Gastroesophageal sphincter (tissue), 4 donors: ENCODE measurements around the gene VPS33B. TPM values are rescaled to one million over a fixed set of nuclear protein-coding genes. Genes with fewer than 3 reads are reported as not detected.

ENCODE experiments used
- ATAC-seq: fragments of 150-250 bp; one replicate; pipeline ENCODE4 v1.9.1; 2016; ENCODE audit warnings: mild to moderate bottlenecking, moderate library complexity
- H3K27ac ChIP-seq, 4 donors: fragments of 200-600 bp; sonication (generic) in 3 of 4; 1 replicate in 3 of 4; 2 replicates in 1 of 4; pipeline ENCODE4 v1.5.1; 2016 to 2019
- H3K27me3 ChIP-seq: fragments of 200-600 bp; sonication (generic); one replicate; pipeline ENCODE4 v1.5.1; 2019
- H3K36me3 ChIP-seq, 2 donors: fragments of 200-600 bp; sonication (generic); one replicate each; pipeline ENCODE4 v1.5.1; 2019; ENCODE audit warnings: control low read depth in 1 of 2
- H3K4me1 ChIP-seq, 3 donors: fragments of 200-600 bp; sonication (generic); 1 replicate in 2 of 3; 2 replicates in 1 of 3; pipeline ENCODE4 v1.5.1; 2016 to 2019; ENCODE audit warnings: control low read depth in 2 of 3
- H3K4me3 ChIP-seq, 2 donors: fragments of 200-600 bp; sonication (generic); one replicate each; pipeline ENCODE4 v1.5.1; 2019; ENCODE audit warnings: mild to moderate bottlenecking in 1 of 2, moderate library complexity in 1 of 2
- H3K9me3 ChIP-seq, 3 donors: fragments of 200-600 bp; sonication (generic); one replicate each; pipeline ENCODE4 v1.5.1; 2017 to 2019; ENCODE audit warnings: control low read depth in 2 of 3
- CTCF ChIP-seq, 4 experiments: fragments of 200-600 bp in 2 of 4; fragments of 450-650 bp in 2 of 4; sonication (generic) in 1 of 4; IDR thresholded peaks; one replicate each; pipeline ENCODE4 v1.5.1; 2017 to 2019; ENCODE audit warnings: antibody characterized with exemption in 4 of 4, mild to moderate bottlenecking in 2 of 4, moderate library complexity in 2 of 4
- EP300 ChIP-seq: sonication (generic); formaldehyde crosslinking; IDR thresholded peaks from one replicate; pipeline ENCODE4 v1.6.1; 2017; ENCODE audit warnings: antibody characterized with exemption, mild to moderate bottlenecking
- POLR2A ChIP-seq, 2 donors: fragments of 450-650 bp; IDR thresholded peaks; one replicate each; pipeline ENCODE4 v1.6.1; 2017; ENCODE audit warnings: antibody characterized with exemption in 2 of 2, mild to moderate bottlenecking in 2 of 2, moderate library complexity in 1 of 2
- POLR2AphosphoS5 ChIP-seq: sonication (generic); formaldehyde crosslinking; IDR thresholded peaks from one replicate; pipeline ENCODE4 v1.6.1; 2017; ENCODE audit warnings: antibody characterized with exemption
- WGBS, 2 donors: methylation state at CpG; one replicate each; pipeline ENCODE4 v1.1.5; 2018; ENCODE audit warnings: low coverage in 1 of 2; 5-methylcytosine and 5-hydroxymethylcytosine counted together
- total RNA-seq, 4 donors: library from RNA; depleted of rRNA; stranded (reverse); fragments of >200 nt; gene quantifications; one replicate each; pipeline ENCODE4 v1.1.0, GENCODE V29; 2016

VPS33B gene
- total RNA-seq, 4 donors from 2014 or later, result 7.8 to 12.8 (median 10.1) TPM

- Histone ChIP-seq H3K27ac (no peak overlapping the region), H3K4me1 (no peaks in the 10 kb centered on the region), H3K36me3 (peaks cover 0 to 14% of the 10 kb centered on the region in 2 donors), H3K27me3 (no peaks in the 10 kb centered on the region), H3K9me3 (no peaks in the 10 kb centered on the region), H3K4me3 (no peak overlapping the region)
- ATAC-seq, result no peak
- TF ChIP-seq CTCF (IDR thresholded peaks at IDR 0.05) (no peak), POLR2AphosphoS5 (no peak)
- WGBS, 2 donors, result 79 to 98% methylated on average over 2 to 13 of the region's 21 CpGs
Observed at GRCh38 chr15:90974216-90974615, 48.2 kb downstream of the VPS33B start.

- Histone ChIP-seq H3K9me3 (no peaks in the 10 kb centered on the region), H3K4me1 (no peaks in the 10 kb centered on the region), H3K27me3 (no peaks in the 10 kb centered on the region), H3K27ac (no peak overlapping the region), H3K36me3 (peaks cover 0 to 35% of the 10 kb centered on the region in 2 donors), H3K4me3 (no peak overlapping the region)
- ATAC-seq, result no peak
- TF ChIP-seq POLR2A (IDR thresholded peaks at IDR 0.05), result no peak
- TF ChIP-seq EP300, result no peak
- TF ChIP-seq POLR2AphosphoS5, result no peak
- no peak for TF ChIP-seq CTCF (IDR thresholded peaks at IDR 0.05)
- 73 to 94% methylated on average over 3 to 5 of the region's 5 CpGs for WGBS, 2 donors
Observed at GRCh38 chr15:90972133-90972532, 50.3 kb downstream of the VPS33B start.

GRCh38 chr15:90970274-90970673 lies 52.1 kb downstream of the VPS33B start:
- Histone ChIP-seq H3K4me3 (no peak overlapping the region), H3K27ac (no peak overlapping the region), H3K4me1 (no peaks in the 10 kb centered on the region), H3K36me3 (peaks cover 0 to 54% of the 10 kb centered on the region in 2 donors), H3K27me3 (no peaks in the 10 kb centered on the region), H3K9me3 (no peaks in the 10 kb centered on the region)
- TF ChIP-seq POLR2AphosphoS5 (no peak), POLR2A (IDR thresholded peaks at IDR 0.05) (no peak), EP300 (no peak), CTCF (IDR thresholded peaks at IDR 0.05) (no peak)
- 87 to 89% methylated on average over 3 to 6 of the region's 7 CpGs for WGBS, 2 donors
- no peak for ATAC-seq

GRCh38 chr15:90968434-90968833 lies 54.0 kb downstream of the VPS33B start:
- ATAC-seq, result no peak
- Histone ChIP-seq H3K4me1 (no peaks in the 10 kb centered on the region), H3K27ac (no peak overlapping the region), H3K9me3 (no peaks in the 10 kb centered on the region), H3K4me3 (no peak overlapping the region), H3K36me3 (peaks cover 0 to 53% of the 10 kb centered on the region in 2 donors), H3K27me3 (no peaks in the 10 kb centered on the region)
- TF ChIP-seq CTCF (IDR thresholded peaks at IDR 0.05) (no peak), POLR2A (IDR thresholded peaks at IDR 0.05) (no peak), POLR2AphosphoS5 (no peak), EP300 (no peak)
- 100% methylated on average over 1 of the region's 1 CpG for WGBS, 2 donors

- TF ChIP-seq EP300 (no peak), CTCF (IDR thresholded peaks at IDR 0.05) (no peak), POLR2AphosphoS5 (no peak), POLR2A (IDR thresholded peaks at IDR 0.05) (no peak)
- peaks cover 0 to 63% of the 10 kb centered on the region in 2 donors for H3K36me3 ChIP-seq
- no peaks in the 10 kb centered on the region for H3K9me3 ChIP-seq
- H3K27ac ChIP-seq, result no peak overlapping the region
- H3K4me1 ChIP-seq, result no peaks in the 10 kb centered on the region
- no peak for ATAC-seq
- H3K4me3 ChIP-seq, result no peak overlapping the region
- no peaks in the 10 kb centered on the region for H3K27me3 ChIP-seq
- WGBS, 2 donors, result 85 to 89% methylated on average over 4 to 5 of the region's 5 CpGs
Observed at GRCh38 chr15:90967206-90967605, 55.2 kb downstream of the VPS33B start.
